Measurements from ENCODE around the gene CLDN9.

DNA sequence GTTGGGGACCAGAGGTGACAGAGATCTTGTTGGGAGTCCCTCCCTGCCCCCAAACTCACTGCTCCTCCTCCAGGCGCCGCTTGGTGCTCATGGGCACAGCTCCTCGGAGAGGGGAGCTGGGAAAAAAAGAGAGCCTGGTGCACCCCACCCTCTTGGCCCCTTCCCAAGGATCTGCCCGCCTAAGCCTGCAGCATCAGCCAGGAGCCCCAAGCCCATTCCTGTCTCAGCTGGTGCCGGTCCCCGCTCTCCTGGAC is 10.6 kb downstream of the CLDN9 start:
- TF ChIP-seq, protein P1, sequence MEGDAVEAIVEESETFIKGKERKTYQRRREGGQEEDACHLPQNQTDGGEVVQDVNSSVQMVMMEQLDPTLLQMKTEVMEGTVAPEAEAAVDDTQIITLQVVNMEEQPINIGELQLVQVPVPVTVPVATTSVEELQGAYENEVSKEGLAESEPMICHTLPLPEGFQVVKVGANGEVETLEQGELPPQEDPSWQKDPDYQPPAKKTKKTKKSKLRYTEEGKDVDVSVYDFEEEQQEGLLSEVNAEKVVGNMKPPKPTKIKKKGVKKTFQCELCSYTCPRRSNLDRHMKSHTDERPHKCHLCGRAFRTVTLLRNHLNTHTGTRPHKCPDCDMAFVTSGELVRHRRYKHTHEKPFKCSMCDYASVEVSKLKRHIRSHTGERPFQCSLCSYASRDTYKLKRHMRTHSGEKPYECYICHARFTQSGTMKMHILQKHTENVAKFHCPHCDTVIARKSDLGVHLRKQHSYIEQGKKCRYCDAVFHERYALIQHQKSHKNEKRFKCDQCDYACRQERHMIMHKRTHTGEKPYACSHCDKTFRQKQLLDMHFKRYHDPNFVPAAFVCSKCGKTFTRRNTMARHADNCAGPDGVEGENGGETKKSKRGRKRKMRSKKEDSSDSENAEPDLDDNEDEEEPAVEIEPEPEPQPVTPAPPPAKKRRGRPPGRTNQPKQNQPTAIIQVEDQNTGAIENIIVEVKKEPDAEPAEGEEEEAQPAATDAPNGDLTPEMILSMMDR (IDR thresholded peaks at IDR 0.05; ENCODE audit: poor library complexity), result no peak
- no peak for TF ChIP-seq EZH2 (IDR thresholded peaks at IDR 0.05; ENCODE audit: borderline replicate concordance)
